AG09319 (cell line): ENCODE measurements around the gene ADAMTS18.

Experiments
- DNase-seq: peaks from one replicate; pipeline ENCODE4 v3.0.0-alpha.2; 2010; ENCODE audit warnings: low read depth; ENCODE audit errors: extremely low read depth
- CTCF ChIP-seq: IDR thresholded peaks from 2 replicates; pipeline ENCODE4 v1.5.1; 2011; ENCODE audit warnings: low read depth, mild to moderate bottlenecking, inconsistent platforms, low read length, moderate library complexity

ADAMTS18 gene

DNA sequence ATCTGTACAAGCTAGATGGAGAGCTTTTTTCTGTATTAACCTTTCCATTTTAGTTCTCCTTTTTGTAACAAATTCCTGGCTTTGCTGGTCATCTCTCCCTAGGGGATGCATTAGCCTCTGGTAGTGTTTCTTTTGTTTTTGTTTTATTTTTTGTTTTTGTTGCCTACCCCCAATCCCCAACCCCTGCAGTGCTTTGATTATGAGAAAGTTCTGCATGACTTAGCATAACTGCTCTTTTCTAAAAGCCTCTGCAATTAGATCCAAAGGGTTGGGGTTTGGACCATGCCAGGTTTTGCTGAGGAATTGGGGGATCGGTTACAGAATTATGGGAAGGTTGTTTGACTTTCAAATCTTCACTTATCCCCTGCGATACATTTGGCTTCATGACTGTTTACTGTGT, 98.2 kb downstream of the ADAMTS18 start:
- peak; percentile 18 for DNase-seq
- no peak for TF ChIP-seq CTCF

GRCh38 chr16:77335652-77336234, 99.1 kb downstream of the ADAMTS18 start:
- DNase-seq: no peak

GRCh38 chr16:77332792-77333191, 102.0 kb downstream of the ADAMTS18 start:
- DNase-seq: no peak
- no peak for TF ChIP-seq CTCF

More at GRCh38 chr16:77335652-77336234, 99.1 kb downstream of the ADAMTS18 start:
- TF ChIP-seq CTCF: no peak

DNA sequence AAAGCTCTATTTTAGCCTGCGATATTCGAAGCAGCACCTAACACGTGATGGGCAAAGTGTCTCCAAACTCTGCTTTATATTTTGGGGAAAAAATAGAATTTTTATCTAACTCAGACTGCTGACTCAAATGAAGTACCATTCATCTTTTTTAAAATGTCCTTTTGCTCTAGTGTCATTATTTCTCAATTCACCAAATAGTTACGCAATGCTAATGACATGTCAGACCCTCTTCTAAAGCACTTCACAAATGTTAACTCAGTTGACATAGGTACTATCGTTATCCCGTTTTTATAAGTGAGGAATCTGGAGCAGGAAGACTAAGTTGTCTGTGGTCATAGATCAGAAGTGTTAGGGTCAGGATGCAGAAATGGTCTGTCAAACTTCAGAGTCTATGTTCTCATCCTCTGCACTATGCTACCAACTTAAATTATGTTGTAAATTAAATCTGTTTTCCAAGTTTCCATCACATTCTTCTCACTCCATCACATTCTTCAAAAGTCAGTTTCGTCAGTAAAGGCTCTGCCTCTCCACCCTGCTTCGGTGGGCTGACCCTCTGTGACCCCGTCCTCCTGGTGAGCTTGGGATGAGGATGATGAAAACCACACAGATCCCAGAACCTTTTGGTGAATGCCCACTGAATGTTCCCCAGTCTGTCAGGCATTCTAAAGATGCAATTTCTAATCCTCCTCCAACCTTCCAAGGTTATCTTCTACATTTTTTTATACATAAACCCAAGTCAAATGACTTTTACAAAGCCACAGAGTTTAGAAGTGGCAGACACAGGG, 102.8 kb downstream of the ADAMTS18 start:
- TF ChIP-seq CTCF: no peak
- DNase-seq: no peak

GRCh38 chr16:77331043-77331442, 103.8 kb downstream of the ADAMTS18 start:
- no peak for DNase-seq
- TF ChIP-seq CTCF: no peak

GRCh38 chr16:77330332-77331042, 104.3 kb downstream of the ADAMTS18 start:
- no peak for DNase-seq
- TF ChIP-seq CTCF: no peak

DNA sequence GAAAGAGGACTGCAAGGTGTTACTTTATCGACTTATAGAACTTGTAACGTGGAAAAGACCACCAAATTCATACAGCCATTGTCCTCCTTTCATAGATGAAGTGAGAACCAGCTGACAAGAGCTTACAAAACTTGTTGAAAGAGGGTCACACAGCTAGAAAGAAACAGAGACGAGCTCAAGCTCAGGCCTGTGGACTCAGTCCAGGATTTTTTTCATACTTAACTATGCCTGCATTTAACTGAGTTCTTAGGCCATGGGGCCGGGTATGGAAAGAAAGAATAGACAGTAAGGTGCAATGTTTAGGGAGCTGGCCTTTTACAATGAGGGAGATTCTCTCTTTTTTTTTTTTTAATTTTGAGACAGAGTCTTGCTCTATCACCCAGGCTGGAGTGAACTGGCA, 106.1 kb downstream of the ADAMTS18 start:
- TF ChIP-seq CTCF: no peak
- no peak for DNase-seq
